K562 (cell line): ENCODE data around the gene FMC1. TPM values are rescaled to one million over a fixed set of nuclear protein-coding genes. Genes with fewer than 3 reads are reported as not detected.

Source experiments
- ATAC-seq: fragments of 200-7000 bp; cut with Tn5 transposase; 3 replicates; pipeline ENCODE4 v1.9.1; 2020; ENCODE audit warnings: moderate library complexity
- BruUV-seq: library from RNA; stranded (reverse); fragments of 400-500 nt; replicated peaks from 2 replicates; lab custom pipeline; 2021; lab: Mats Ljungman, UMichigan
- CTCF ChIA-PET: fragments of 300-600 bp; formaldehyde crosslinking; extraction: SDS; loops from one replicate; lab custom pipeline; 2021; ENCODE audit warnings: low intra/inter-chr PET ratio; lab: Yijun Ruan, JAX
- POLR2A ChIA-PET: fragments of 300-600, 350-650 bp; sonication (Branson Sonifier 250); formaldehyde crosslinking; extraction: SDS; loops from one replicate; lab custom pipeline; 2021; ENCODE audit warnings: antibody characterized with exemption, inconsistent platforms; lab: Yijun Ruan, JAX
- DNase-seq, 4 experiments: peaks; one replicate each; pipeline versions ENCODE4 v3.0.0 to v3.0.0-alpha.2; 2011 to 2018; ENCODE audit warnings: low spot score in 3 of 4, mixed read lengths in 3 of 4; ENCODE audit errors: extremely low read depth in 1 of 4
- FAIRE-seq: peaks from 2 replicates; lab custom pipeline; 2011; peaks lifted over from hg19 to GRCh38; lab: Jason Lieb, UNC
- H2AFZ ChIP-seq: 2 replicates; pipeline ENCODE4 v1.6.0; 2011; ENCODE audit warnings: low read depth, low read length, control low read depth, inconsistent platforms
- H3K27ac ChIP-seq: fragments of 200-600 bp; 3 replicates; pipeline ENCODE4 v1.8.0; 2011; ENCODE audit warnings: low read depth, mild to moderate bottlenecking, control low read depth, inconsistent platforms, low read length, moderate library complexity, mixed read lengths; ENCODE audit errors: extremely low read depth
- H3K27me3 ChIP-seq, 2 experiments: fragments of 300-600 bp in 1 of 2; 2 replicates in 1 of 2; 3 replicates in 1 of 2; pipeline versions ENCODE4 v1.6.0 to v1.8.0; 2011; ENCODE audit warnings: inconsistent platforms in 2 of 2, low read length in 2 of 2, mild to moderate bottlenecking in 1 of 2, mixed read lengths in 1 of 2, moderate library complexity in 1 of 2; ENCODE audit not compliant: control insufficient read depth in 2 of 2, insufficient read depth in 2 of 2
- H3K36me3 ChIP-seq: fragments of 300-600 bp; 3 replicates; pipeline ENCODE4 v1.8.0; 2011; ENCODE audit warnings: mild to moderate bottlenecking, low read length, inconsistent platforms; ENCODE audit not compliant: control insufficient read depth, insufficient read depth
- H3K4me1 ChIP-seq, 2 experiments: fragments of 200-600 bp in 1 of 2; replicated peaks in 1 of 2; 2 replicates in 1 of 2; 3 replicates in 1 of 2; pipeline versions ENCODE4 v1.5.1 to v1.8.0; 2011; ENCODE audit warnings: inconsistent platforms in 2 of 2, low read length in 2 of 2, mild to moderate bottlenecking in 1 of 2, mixed read lengths in 1 of 2, moderate library complexity in 1 of 2; ENCODE audit not compliant: control insufficient read depth in 2 of 2, insufficient read depth in 2 of 2
- H3K4me2 ChIP-seq: 2 replicates; pipeline ENCODE4 v1.6.1; 2011; ENCODE audit warnings: low read length, control low read depth, inconsistent platforms, mixed read lengths; ENCODE audit not compliant: insufficient read depth
- H3K4me3 ChIP-seq: fragments of 200-600 bp; sonication (generic), shearing (Covaris generic); 2 replicates; pipeline ENCODE4 v1.5.1; 2016; ENCODE audit warnings: control low read depth, inconsistent platforms
- H3K79me2 ChIP-seq: fragments of 200-600 bp; 3 replicates; pipeline ENCODE4 v1.8.0; 2011; ENCODE audit warnings: low read length, inconsistent platforms; ENCODE audit not compliant: control insufficient read depth, insufficient read depth
- H3K9ac ChIP-seq, 2 experiments: 2 replicates each; pipeline versions ENCODE4 v1.6.0 to v1.6.1; 2011; ENCODE audit warnings: low read depth in 2 of 2, low read length in 2 of 2, control low read depth in 1 of 2, inconsistent platforms in 1 of 2, mild to moderate bottlenecking in 1 of 2, mixed read lengths in 1 of 2; ENCODE audit not compliant: insufficient read depth in 1 of 2
- H3K9me1 ChIP-seq: one replicate; pipeline ENCODE4 v1.6.0; 2011; ENCODE audit warnings: inconsistent platforms, mild to moderate bottlenecking, low read length, moderate library complexity; ENCODE audit not compliant: control insufficient read depth, insufficient read depth
- H3K9me3 ChIP-seq: replicated peaks from 2 replicates; pipeline ENCODE4 v1.5.1; 2011; ENCODE audit warnings: low read depth, low read length, inconsistent platforms; ENCODE audit not compliant: control insufficient read depth, insufficient read depth
- H4K20me1 ChIP-seq: replicated peaks from 2 replicates; pipeline ENCODE4 v1.6.1; 2011; ENCODE audit warnings: low read length, inconsistent platforms, mixed read lengths; ENCODE audit not compliant: control insufficient read depth, insufficient read depth
- HDAC6 ChIP-seq: IDR thresholded peaks from 2 replicates; pipeline ENCODE4 v1.6.1; 2012; ENCODE audit warnings: low read depth, mild to moderate bottlenecking, control low read depth, inconsistent platforms, low read length, moderate library complexity
- JUND ChIP-seq, 2 experiments: IDR thresholded peaks; 2 replicates in 1 of 2; 3 replicates in 1 of 2; pipeline ENCODE4 v1.6.1; 2011; ENCODE audit warnings: borderline replicate concordance in 2 of 2, low read depth in 2 of 2, low read length in 2 of 2, improper control_type of control experiment in 1 of 2, missing biosample characterization in 1 of 2, missing genetic modification characterization in 1 of 2, missing genetic modification reagents in 1 of 2
- KAT2B ChIP-seq: IDR thresholded peaks from one replicate; pipeline ENCODE4 v1.6.1; 2012; ENCODE audit warnings: low read depth, mild to moderate bottlenecking, control low read depth, inconsistent platforms, low read length, moderate library complexity
- SMARCB1 ChIP-seq: IDR thresholded peaks from 2 replicates; pipeline ENCODE4 v1.6.1; 2011; ENCODE audit warnings: improper control_type of control experiment, low read depth; ENCODE audit not compliant: insufficient read length
- SRF ChIP-seq, 2 experiments: fragments of 250-450, 450-650 bp in 1 of 2; sonication (Bioruptor Pico) in 1 of 2; sonication (generic) in 1 of 2; formaldehyde crosslinking; IDR thresholded peaks; 2 replicates each; pipeline versions ENCODE4 v1.5.0 to v1.5.1; 2020 to 2022; ENCODE audit warnings: mild to moderate bottlenecking in 1 of 2, missing genetic modification reagents in 1 of 2
- ZBTB2 ChIP-seq: fragments of 450-650 bp; IDR thresholded peaks from 2 replicates; pipeline ENCODE4 v1.6.1; 2016; ENCODE audit warnings: antibody characterized with exemption
- ZNF197 ChIP-seq: fragments of 200-800 bp; sonication (Bioruptor generic); IDR thresholded peaks from 2 replicates; pipeline ENCODE4 v1.6.1; 2016; ENCODE audit warnings: low read depth, missing genetic modification characterization, missing compliant biosample characterization
- WGBS: fragments of 100-300 bp; shearing (Covaris generic); methylation state at CpG from one replicate; pipeline ENCODE4 v1.1.6; 2016; ENCODE audit warnings: low coverage, mixed read lengths; ENCODE audit not compliant: insufficient coverage; ENCODE audit errors: missing lambda C conversion rate; 5-methylcytosine and 5-hydroxymethylcytosine counted together
- in situ Hi-C: fragments of 300-500 bp; cut with MboI; formaldehyde crosslinking; loops from 4 replicates; pipeline ENCODE4 v1.15.0; 2018; ENCODE audit warnings: inconsistent platforms, mixed read lengths
- intact Hi-C: fragments of 100-400 bp; cut with micrococcal nuclease; formaldehyde crosslinking; loops from 2 replicates; pipeline ENCODE4 v1.14.2; 2022
- polyA plus RNA-seq, 8 experiments: library from polyadenylated mRNA; depleted of rRNA in 4 of 8; stranded (reverse) in 5 of 8; unstranded in 3 of 8; fragments of >200 nt; fragmentation: Nextera tagmentation in 2 of 8; fragmentation: Illumina TruSeq in 1 of 8; extraction: Ambion mirVana in 2 of 8; extraction: Trizol in 1 of 8; gene quantifications; 2 replicates each; pipeline versions ENCODE4 v1.2.1 to v1.2.3, GENCODE V29; 2011 to 2014; ENCODE audit warnings: inconsistent platforms in 1 of 8, missing spikeins in 1 of 8
- total RNA-seq, 7 experiments: library from RNA; depleted of rRNA in 6 of 7; stranded (reverse); fragments of >200 nt in 6 of 7; fragmentation: Illumina TruSeq in 2 of 7; extraction: Trizol in 2 of 7; gene quantifications; 2 replicates each; pipeline versions ENCODE4 v1.2.1 to v1.2.3, GENCODE V29; 2011 to 2021; ENCODE audit warnings: low replicate concordance in 1 of 7
- TF ChIP-seq, protein P1 (sequence below), 2 experiments: fragments of 200-800 bp in 1 of 2; sonication (Bioruptor generic) in 1 of 2; sonication (generic) in 1 of 2; formaldehyde crosslinking in 1 of 2; IDR thresholded peaks in 1 of 2; conservative IDR thresholded peaks in 1 of 2; 2 replicates each; pipeline versions ENCODE4 v1.5.0 to v1.6.1; 2016 to 2020; ENCODE audit warnings: missing compliant biosample characterization in 1 of 2, missing genetic modification characterization in 1 of 2, missing genetic modification reagents in 1 of 2
- TF ChIP-seq, protein P2 (sequence below), 2 experiments: fragments of 450-650 bp in 1 of 2; sonication (generic) in 1 of 2; formaldehyde crosslinking; conservative IDR thresholded peaks; 2 replicates each; pipeline versions ENCODE4 v1.4.0 to v1.8.1; 2020 to 2022; ENCODE audit warnings: mild to moderate bottlenecking in 1 of 2, missing genetic modification reagents in 1 of 2
- TF ChIP-seq, protein P3 (sequence below): sonication (generic); formaldehyde crosslinking; IDR thresholded peaks from 2 replicates; pipeline ENCODE4 v1.8.0; 2022; ENCODE audit warnings: mild to moderate bottlenecking, missing genetic modification reagents

FMC1 gene
- total and polyA plus RNA-seq, 9 of the 15 experiments (the other 6 are each of a cell fraction or from before 2014, with no cell fraction given) = 14.0 to 116 (median 29.0) TPM

DNA sequence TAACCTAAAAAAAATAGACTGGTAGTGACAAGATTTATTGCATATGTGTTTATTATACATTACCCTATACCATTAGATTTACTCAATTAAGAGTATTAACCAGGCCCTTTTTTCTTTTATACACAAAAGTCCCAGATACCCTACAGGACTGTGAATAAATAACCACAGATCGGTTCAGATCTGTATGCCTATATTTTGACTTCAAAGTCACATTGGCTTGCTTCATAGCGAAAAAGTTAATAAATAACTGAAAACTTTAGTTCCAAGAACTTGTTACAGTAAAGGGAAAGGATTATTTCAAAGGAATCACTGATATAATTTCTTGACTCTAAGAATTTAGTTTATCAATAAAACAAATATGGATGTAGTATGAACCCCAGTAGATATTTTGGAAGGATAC is 41.8 kb upstream of the FMC1 start:
- no peak overlapping the region for H3K27ac ChIP-seq
- no peaks in the 10 kb centered on the region for H3K9me1 ChIP-seq
- no TSS peak for BruUV-seq
- H3K36me3 ChIP-seq = peaks cover 33% of the 10 kb centered on the region; the same call in 2 of the 3 replicates
- no peak overlapping the region for H3K4me2 ChIP-seq
- ATAC-seq (no peak), FAIRE-seq (no peak), DNase-seq (no peak)
- 81% methylated on average over 2 of the region's 2 CpGs for WGBS
- intact Hi-C loops = no loop called here
- H3K4me1 ChIP-seq = no peaks in the 10 kb centered on the region
- H3K27me3 ChIP-seq = no peaks in the 10 kb centered on the region
- H3K4me3 ChIP-seq = no peak overlapping the region
- H2AFZ ChIP-seq = no peak overlapping the region
- no peaks in the 10 kb centered on the region for H3K79me2 ChIP-seq
- in situ Hi-C loops = no loop called here
- no peaks in the 10 kb centered on the region for H3K9me3 ChIP-seq
- H3K9ac ChIP-seq = no peak overlapping the region
- TF ChIP-seq, protein P1, sequence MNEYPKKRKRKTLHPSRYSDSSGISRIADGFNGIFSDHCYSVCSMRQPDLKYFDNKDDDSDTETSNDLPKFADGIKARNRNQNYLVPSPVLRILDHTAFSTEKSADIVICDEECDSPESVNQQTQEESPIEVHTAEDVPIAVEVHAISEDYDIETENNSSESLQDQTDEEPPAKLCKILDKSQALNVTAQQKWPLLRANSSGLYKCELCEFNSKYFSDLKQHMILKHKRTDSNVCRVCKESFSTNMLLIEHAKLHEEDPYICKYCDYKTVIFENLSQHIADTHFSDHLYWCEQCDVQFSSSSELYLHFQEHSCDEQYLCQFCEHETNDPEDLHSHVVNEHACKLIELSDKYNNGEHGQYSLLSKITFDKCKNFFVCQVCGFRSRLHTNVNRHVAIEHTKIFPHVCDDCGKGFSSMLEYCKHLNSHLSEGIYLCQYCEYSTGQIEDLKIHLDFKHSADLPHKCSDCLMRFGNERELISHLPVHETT (CRISPR knock-in tag; conservative IDR thresholded peaks at IDR 0.05 in 1 of 2, IDR thresholded peaks at IDR 0.05 in 1 of 2) = no peak
- no peak for TF ChIP-seq ZBTB2
- TF ChIP-seq, protein P2, sequence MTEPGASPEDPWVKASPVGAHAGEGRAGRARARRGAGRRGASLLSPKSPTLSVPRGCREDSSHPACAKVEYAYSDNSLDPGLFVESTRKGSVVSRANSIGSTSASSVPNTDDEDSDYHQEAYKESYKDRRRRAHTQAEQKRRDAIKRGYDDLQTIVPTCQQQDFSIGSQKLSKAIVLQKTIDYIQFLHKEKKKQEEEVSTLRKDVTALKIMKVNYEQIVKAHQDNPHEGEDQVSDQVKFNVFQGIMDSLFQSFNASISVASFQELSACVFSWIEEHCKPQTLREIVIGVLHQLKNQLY (CRISPR knock-in tag; conservative IDR thresholded peaks at IDR 0.05) = no peak
- no peak for TF ChIP-seq SMARCB1
- no peak for TF ChIP-seq SRF (CRISPR knock-in tag; IDR thresholded peaks at IDR 0.05)
- no peak for TF ChIP-seq JUND (IDR thresholded peaks at IDR 0.05; ENCODE audit: borderline replicate concordance, low read depth, low read length)
- TF ChIP-seq JUND (tag; IDR thresholded peaks at IDR 0.05; ENCODE audit: borderline replicate concordance, low read depth, low read length) = no peak
- no peak for TF ChIP-seq HDAC6
- TF ChIP-seq KAT2B = no peak
- TF ChIP-seq ZNF197 (CRISPR knock-in tag) = no peak
- TF ChIP-seq, protein P3, sequence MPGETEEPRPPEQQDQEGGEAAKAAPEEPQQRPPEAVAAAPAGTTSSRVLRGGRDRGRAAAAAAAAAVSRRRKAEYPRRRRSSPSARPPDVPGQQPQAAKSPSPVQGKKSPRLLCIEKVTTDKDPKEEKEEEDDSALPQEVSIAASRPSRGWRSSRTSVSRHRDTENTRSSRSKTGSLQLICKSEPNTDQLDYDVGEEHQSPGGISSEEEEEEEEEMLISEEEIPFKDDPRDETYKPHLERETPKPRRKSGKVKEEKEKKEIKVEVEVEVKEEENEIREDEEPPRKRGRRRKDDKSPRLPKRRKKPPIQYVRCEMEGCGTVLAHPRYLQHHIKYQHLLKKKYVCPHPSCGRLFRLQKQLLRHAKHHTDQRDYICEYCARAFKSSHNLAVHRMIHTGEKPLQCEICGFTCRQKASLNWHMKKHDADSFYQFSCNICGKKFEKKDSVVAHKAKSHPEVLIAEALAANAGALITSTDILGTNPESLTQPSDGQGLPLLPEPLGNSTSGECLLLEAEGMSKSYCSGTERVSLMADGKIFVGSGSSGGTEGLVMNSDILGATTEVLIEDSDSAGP = no peak
- POLR2A ChIA-PET = interaction anchor here (0.7 kb wide), 1 partner anchor 10 kb away, joined by 3 read pairs; no protein-coding TSS in a partner anchor
- H4K20me1 ChIP-seq = no peaks in the 10 kb centered on the region
- CTCF ChIA-PET = no interaction called here
